ENCODE data around the gene SKAP2.

Gene SKAP2

GRCh38 chr7:26619348-26619984 lies 244.9 kb downstream of the SKAP2 start:
- Histone ChIP-seq H3K9me3 (no peaks in the 10 kb centered on the region), H3K4me3 (ENCODE audit: low read depth in 1 of 2, low read length in 1 of 2) (no peak overlapping the region), H3K36me3 (no peaks in the 10 kb centered on the region), H3K4me1 (ENCODE audit: control insufficient read depth in 1 of 2, insufficient read depth in 1 of 2, low read depth in 1 of 2, low read length in 1 of 2) (no peaks in the 10 kb centered on the region), H3K27ac (no peak overlapping the region), H3K27me3 (no peaks in the 10 kb centered on the region)
- TF ChIP-seq CTCF (IDR thresholded peaks at IDR 0.05): no peak

- H3K36me3 ChIP-seq: no peaks in the 10 kb centered on the region
- no peak for TF ChIP-seq CTCF (IDR thresholded peaks at IDR 0.05)
- H3K4me3 ChIP-seq (ENCODE audit: low read depth in 1 of 2, low read length in 1 of 2): no peak overlapping the region
- no peaks in the 10 kb centered on the region for H3K9me3 ChIP-seq
- no peaks in the 10 kb centered on the region for H3K27me3 ChIP-seq
- no peak overlapping the region for H3K27ac ChIP-seq
- H3K4me1 ChIP-seq (ENCODE audit: control insufficient read depth in 1 of 2, insufficient read depth in 1 of 2, low read depth in 1 of 2, low read length in 1 of 2): no peaks in the 10 kb centered on the region
Observed at GRCh38 chr7:26618898-26619297, 245.5 kb downstream of the SKAP2 start.

DNA sequence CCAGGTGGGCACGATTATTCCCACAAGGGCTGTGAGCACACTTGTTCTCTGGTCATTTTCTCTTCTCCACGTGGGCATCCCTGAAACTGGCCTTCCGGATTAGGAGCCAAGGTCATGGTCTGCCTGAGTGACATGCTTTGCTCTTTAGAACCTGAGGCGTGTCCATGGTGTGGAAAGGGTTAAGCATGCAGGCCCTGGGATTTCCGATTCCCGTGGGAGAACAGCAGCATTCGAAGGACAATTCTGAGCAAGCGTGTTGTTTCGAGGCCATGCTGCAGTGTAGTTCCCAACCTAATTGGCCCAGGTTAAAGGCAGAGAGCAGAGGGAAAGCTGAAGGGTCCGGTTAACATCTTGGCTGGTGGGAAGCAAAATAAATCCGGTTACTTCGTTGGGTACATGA lies 245.9 kb downstream of the SKAP2 start:
- H3K27me3 ChIP-seq: no peaks in the 10 kb centered on the region
- H3K27ac ChIP-seq: no peak overlapping the region
- TF ChIP-seq CTCF (IDR thresholded peaks at IDR 0.05): no peak
- H3K9me3 ChIP-seq: no peaks in the 10 kb centered on the region
- no peak overlapping the region for H3K4me3 ChIP-seq (ENCODE audit: low read depth in 1 of 2, low read length in 1 of 2)
- no peaks in the 10 kb centered on the region for H3K36me3 ChIP-seq
- no peaks in the 10 kb centered on the region for H3K4me1 ChIP-seq (ENCODE audit: control insufficient read depth in 1 of 2, insufficient read depth in 1 of 2, low read depth in 1 of 2, low read length in 1 of 2)
